ENCODE data around the gene BRPF3. TPM values are rescaled to one million over a fixed set of nuclear protein-coding genes. Genes with fewer than 3 reads are reported as not detected.

Gene BRPF3
- total and polyA plus RNA-seq, 2 donors (not counting 3 experiments of a cell fraction or from before 2014, with no cell fraction given): 30.5 to 35.7 TPM

GRCh38 chr6:36269834-36270705 is 73.5 kb downstream of the BRPF3 start, which contains the start of gene PNPLA1:
Gene PNPLA1, plus strand, starts transcription at chr6:36270060. Its CDS starts 400 bp downstream, at chr6:36270460.
- Histone ChIP-seq H3K9ac (replicated peaks; ENCODE audit: extremely low read depth, insufficient read depth, low read length) (no peak within 1 kb of the TSS), H3K4me1 (ENCODE audit: control insufficient read depth, extremely low read depth, insufficient read depth, low read length) (peaks cover 7% of the 10 kb centered on the region), H3K27ac (ENCODE audit: insufficient read depth, low read depth, low read length) (no peak within 1 kb of the TSS), H3K4me3 (replicated peaks in 1 of 3; ENCODE audit: insufficient read depth in 1 of 3, low read depth in 1 of 3, low read length in 3 of 3) (no peak within 1 kb of the TSS), H3K9me3 (replicated peaks; ENCODE audit: control insufficient read depth, insufficient read depth, low read length) (peaks cover 1% of the 10 kb centered on the region), H4K20me1 (replicated peaks; ENCODE audit: control insufficient read depth, extremely low read depth, insufficient read depth, low read length) (no peaks in the 10 kb centered on the region), H3K9me1 (replicated peaks; ENCODE audit: control insufficient read depth, extremely low read depth, insufficient read depth, low read length) (no peaks in the 10 kb centered on the region), H3K4me2 (ENCODE audit: insufficient read depth, low read length) (no peak within 1 kb of the TSS), H3K27me3 (ENCODE audit: control insufficient read depth in 2 of 2, insufficient read depth in 2 of 2, low read length in 2 of 2) (peaks cover 12 to 15% of the 10 kb centered on the region in 2 experiments), H3K36me3 (ENCODE audit: control insufficient read depth in 2 of 2, extremely low read depth in 1 of 2, insufficient read depth in 2 of 2, low read length in 2 of 2) (no peaks in the 10 kb centered on the region), H2AFZ (ENCODE audit: low read depth, low read length) (no peak within 1 kb of the TSS), H3K79me2 (ENCODE audit: control insufficient read depth, insufficient read depth, low read length) (no peaks in the 10 kb centered on the region)
- ChIA-PET CTCF (no interaction called here), POLR2A (no interaction called here)
- no peak for FAIRE-seq
- no peak for DNase-seq (ENCODE audit: low read depth, low spot score)
- TF ChIP-seq JUN (IDR thresholded peaks at IDR 0.05; ENCODE audit: borderline replicate concordance, insufficient read depth, insufficient read length, low read depth) (no peak), FOS (IDR thresholded peaks at IDR 0.05; ENCODE audit: borderline replicate concordance, insufficient read depth, low read length) (no peak), POLR2AphosphoS5 (IDR thresholded peaks at IDR 0.05; ENCODE audit: insufficient read depth, low read depth, low read length) (no peak), GATA2 (IDR thresholded peaks at IDR 0.05; ENCODE audit: insufficient read depth, insufficient read length, low read depth, low read length) (no peak), CTCF (IDR thresholded peaks at IDR 0.05; ENCODE audit: extremely low read depth in 1 of 2, insufficient read depth in 1 of 2, low read depth in 1 of 2, low read length in 2 of 2) (no peak), EZH2 (IDR thresholded peaks at IDR 0.05; ENCODE audit: borderline replicate concordance, low read depth, low read length, severe bottlenecking) (no peak), MAX (IDR thresholded peaks at IDR 0.05; ENCODE audit: insufficient read depth, insufficient read length) (no peak), POLR2A (IDR thresholded peaks at IDR 0.05; ENCODE audit: low read depth, low read length) (no peak), MYC (IDR thresholded peaks at IDR 0.05; ENCODE audit: low read depth, low read length) (no peak)
- BruUV-seq (replicated peaks): no TSS peak
- intact Hi-C loops (cut with micrococcal nuclease): no loop called here
- dilution Hi-C loops (cut with MboI; ENCODE audit: extremely low pct_ligation_motif_present, low sequenced_read_pairs): no loop called here

All from endothelial cell of umbilical vein (primary cell).